HG03571 (cell line): Measurements from ENCODE around the gene LRRC56.
A peak's percentile ranks its signal among the peaks of the same experiment; 100 is the strongest.

Experiments
- ATAC-seq: cut with Tn5 transposase; IDR thresholded peaks from one replicate; pipeline ENCODE4 v1.9.1; 2021; ENCODE audit not compliant: unreplicated experiment

The LRRC56 gene

GRCh38 chr11:556662-557256 lies 19.4 kb downstream of the LRRC56 start:
- ATAC-seq = no peak

DNA sequence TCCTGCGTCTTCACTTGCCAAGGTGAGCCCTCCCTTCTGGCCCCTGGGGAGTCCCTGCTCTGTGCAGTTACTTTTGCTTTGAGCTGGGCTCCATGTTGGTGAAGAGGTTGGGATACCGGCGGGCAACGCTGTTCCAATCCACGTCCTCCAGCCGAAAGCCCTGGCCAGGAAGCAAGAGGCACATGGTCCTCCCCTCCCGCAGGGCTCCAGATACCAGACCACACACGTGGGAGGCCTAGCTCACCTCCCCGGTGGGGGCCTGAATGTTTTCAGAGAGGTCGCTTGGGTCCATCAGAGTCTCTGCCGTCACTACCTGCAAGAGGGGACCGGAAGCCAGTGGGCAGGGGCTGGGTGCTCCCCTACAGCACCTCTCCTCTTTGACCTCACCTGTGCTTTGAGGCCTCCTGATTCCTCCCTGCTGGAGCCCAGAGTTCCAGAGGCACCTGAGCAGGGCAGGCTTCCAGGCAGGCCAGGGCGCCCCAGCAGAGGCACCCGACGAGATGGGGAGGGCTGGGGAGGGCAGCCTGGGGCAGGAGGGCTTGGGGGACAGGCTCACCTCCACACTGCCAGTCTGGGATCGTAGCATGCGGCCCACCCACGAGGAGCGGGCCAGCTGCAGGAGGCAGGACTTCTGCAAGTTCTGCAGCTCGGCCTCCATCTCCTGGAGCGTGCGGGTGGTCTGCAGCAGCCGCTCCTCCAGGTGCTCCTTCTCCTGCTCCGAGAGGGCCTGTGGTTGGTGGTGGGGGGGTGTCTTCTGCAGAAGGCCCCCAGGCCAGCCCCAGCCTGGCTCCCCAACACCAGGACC lies 20.2 kb downstream of the LRRC56 start:
- ATAC-seq = no peak

DNA sequence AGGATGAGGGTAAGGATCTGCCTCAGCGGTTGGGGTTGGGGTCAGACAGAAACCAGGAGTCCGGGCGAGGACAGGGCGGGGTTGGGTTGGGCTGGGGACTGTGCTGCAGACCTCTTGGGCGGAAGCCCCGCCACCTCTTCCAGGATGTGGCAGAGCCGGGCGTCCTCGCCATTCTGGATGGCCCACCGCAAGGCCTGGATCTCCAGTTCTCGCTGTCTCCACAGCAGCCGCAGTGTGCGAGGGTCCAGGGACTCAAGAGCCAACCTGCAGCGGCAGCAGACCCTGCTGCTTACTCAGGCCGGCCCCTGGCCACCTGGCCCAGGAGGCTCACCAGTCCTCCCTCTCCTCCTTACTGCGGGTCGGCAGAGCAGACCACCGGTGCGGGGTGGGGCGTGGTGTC lies 21.2 kb downstream of the LRRC56 start:
- ATAC-seq = no peak

GRCh38 chr11:559020-559620 lies 21.8 kb downstream of the LRRC56 start:
- no peak for ATAC-seq

- ATAC-seq = no peak
Measured at GRCh38 chr11:559712-560304, 22.5 kb downstream of the LRRC56 start.

GRCh38 chr11:560305-561147 lies 23.2 kb downstream of the LRRC56 start, which contains the start of the genes LMNTD2 and RASSF7:
TSS of gene LMNTD2 (minus strand) at chr11:560738. CDS start at chr11:560716, 22 bp downstream.
TSS of gene RASSF7 (plus strand) at chr11:560970. CDS start at chr11:561769, 799 bp downstream.
- ATAC-seq = peak; percentile 75

- peak; percentile 9 for ATAC-seq
Measured at GRCh38 chr11:561148-562003, 24.0 kb downstream of the LRRC56 start.

DNA sequence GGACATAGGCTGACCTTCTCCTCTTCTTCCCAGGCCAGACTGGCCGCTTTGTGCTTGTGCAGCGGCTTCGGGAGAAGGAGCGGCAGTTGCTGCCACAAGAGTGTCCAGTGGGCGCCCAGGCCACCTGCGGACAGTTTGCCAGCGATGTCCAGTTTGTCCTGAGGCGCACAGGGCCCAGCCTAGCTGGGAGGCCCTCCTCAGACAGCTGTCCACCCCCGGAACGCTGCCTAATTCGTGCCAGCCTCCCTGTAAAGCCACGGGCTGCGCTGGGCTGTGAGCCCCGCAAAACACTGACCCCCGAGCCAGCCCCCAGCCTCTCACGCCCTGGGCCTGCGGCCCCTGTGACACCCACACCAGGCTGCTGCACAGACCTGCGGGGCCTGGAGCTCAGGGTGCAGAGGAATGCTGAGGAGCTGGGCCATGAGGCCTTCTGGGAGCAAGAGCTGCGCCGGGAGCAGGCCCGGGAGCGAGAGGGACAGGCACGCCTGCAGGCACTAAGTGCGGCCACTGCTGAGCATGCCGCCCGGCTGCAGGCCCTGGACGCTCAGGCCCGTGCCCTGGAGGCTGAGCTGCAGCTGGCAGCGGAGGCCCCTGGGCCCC lies 24.8 kb downstream of the LRRC56 start:
- ATAC-seq = no peak

DNA sequence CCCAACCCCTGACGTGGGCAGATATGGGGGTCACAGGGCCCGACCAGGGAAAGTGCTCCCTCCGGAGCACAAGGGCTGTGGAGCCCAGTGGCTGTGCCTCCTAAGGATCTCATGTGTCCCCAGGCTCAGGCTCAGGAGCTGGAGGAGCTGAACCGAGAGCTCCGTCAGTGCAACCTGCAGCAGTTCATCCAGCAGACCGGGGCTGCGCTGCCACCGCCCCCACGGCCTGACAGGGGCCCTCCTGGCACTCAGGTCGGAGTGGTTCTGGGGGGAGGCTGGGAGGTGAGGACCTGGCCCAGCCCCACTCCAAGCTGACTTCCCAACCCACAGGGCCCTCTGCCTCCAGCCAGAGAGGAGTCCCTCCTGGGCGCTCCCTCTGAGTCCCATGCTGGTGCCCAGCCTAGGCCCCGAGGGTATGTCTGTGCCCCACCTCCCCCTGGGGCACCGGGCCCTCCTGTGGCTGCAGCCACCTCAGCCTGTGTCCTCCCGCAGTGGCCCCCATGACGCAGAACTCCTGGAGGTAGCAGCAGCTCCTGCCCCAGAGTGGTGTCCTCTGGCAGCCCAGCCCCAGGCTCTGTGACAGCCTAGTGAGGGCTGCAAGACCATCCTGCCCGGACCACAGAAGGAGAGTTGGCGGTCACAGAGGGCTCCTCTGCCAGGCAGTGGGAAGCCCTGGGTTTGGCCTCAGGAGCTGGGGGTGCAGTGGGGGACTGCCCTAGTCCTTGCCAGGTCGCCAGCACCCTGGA lies 25.9 kb downstream of the LRRC56 start:
- no peak for ATAC-seq

DNA sequence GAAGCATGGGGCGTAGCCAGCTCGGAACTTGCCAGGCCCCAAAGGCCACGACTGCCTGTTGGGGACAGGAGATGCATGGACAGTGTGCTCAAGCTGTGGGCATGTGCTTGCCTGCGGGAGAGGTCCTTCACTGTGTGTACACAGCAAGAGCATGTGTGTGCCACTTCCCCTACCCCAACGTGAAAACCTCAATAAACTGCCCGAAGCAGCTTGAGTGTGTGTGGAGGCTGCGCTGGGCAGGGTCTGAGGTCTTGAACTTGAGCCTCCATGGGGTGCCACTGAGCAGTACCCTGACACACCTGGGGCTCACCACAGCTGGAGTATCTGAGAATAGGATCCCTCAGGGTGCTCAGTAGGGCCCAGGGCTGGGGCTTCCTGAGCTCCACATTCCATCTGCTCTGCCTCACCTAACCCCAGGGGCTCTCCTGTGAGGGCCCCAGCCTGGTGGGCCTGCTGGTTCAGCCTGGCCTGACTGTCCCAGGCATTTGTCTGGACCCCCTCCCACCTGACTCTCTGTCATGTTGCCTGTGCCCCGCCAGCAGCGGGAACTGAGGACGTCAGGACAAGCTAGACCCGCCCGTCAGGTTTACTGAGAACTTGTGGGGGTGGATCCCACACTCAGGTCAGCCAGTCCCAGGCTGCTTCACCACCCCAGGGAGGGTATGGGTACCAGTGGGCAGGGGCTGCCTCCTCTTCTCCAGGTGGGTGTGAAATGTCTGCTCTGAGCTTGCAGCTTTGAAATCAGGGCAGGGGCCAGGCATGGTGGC lies 26.7 kb downstream of the LRRC56 start:
- no peak for ATAC-seq

GRCh38 chr11:565921-566509 lies 28.7 kb downstream of the LRRC56 start:
- ATAC-seq = no peak

DNA sequence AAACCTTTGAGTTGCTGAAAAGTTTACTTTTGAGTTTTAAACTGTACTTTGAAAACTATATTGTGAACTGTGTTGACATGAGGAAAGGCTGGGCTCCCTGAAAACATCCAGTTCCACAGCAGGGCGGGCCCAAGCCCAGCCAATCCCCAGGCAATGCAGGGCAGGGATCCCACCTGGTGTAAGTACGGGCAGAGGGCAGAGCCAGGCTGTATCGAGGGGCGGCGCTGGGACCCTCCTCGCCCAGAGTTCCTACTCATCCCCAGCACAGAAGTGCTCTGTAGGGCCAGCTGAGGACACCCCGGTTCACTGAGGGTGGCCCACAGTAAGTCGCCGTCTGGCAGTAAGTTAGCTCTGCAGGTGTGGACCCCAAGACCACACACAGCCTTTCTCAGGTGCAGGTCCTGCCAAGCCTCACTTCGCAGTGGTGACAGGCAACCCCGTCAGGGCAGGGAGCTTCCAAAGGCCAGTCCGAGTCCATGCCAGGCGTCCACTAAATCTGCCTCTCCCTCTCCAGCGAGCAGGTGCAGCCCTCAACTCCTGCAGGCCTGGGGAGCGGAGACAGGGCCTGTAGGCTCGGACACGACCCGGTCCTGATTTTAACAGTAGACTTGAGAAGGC lies 29.8 kb downstream of the LRRC56 start:
- ATAC-seq = no peak

GRCh38 chr11:567629-568292 lies 30.4 kb downstream of the LRRC56 start:
- no peak for ATAC-seq

DNA sequence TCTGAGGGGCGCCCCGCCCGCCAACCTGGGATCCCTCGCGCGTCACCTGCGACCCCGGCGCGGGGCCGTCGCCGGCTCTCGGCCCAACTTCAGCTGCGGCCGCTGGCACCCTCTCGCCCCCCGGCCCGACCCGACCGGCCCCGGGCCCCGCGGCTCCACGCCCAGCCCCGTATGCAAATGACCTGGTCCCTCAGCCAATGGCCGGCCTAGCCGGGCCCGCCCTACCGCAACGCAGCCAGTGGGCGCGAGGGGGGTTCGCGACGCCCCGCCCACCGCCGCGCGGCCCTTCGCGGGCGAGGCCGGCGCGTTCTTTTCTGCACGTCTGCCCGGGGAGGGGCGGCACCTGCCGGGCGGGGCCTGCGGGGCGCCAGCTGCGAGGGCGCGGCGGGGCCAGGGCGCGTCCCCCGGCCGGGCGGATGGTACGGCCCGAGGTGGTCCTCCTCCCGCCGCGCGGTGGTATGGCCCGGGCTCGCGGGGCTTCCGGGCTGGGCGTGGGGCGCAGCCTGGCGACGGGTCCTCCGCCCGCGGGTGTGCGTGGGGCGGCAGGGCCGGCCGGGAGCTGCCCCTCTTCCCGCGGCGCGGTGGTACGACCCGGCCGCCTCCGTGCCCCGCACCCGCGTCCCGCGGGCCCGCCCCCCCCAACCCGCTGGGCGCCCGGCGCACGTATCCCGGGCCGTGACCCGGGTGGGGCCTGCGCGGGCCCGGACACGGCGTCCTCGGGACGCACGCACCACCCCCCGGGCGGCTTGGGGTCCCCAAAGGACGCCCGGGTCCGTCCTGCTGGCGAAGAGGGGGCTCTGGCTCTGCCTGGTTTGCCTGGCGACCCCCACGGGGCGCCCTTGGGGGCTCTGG lies 31.2 kb downstream of the LRRC56 start:
- peak; percentile 76 for ATAC-seq

DNA sequence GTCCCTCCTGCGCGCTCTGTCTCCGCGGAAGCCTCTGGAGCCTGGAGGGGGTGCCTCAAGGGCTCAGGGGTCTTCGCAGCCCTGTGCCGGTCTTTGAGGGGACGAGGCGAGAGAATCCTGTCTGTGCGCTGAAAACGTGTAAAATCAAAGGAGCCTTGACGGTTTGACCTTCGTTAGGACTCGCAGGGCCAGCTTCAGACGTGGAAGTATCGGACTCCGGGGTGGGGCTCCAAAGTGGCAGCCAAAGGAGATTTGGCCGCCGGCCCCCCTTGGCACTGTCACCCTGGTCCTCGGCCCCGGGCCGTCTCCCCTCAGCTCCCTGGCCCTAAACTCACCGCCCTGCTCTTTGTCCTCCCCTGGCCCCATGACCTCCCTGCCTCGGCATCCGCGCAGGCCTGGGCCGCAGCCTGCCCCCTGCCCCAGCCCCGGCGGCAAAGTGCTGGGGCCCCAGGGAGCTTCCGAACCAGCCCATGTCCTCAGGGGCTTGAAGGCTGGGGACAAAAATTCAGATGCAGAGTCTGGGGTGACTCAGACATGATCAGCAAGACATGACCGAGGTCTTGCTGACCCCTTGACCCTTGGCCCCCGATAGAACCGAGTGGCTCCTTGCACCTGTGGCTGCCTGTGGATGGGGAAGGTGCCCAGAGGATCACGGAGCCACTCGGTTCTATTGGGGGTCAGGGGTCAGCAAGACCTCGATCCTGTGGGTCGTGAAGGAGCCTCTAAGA lies 32.0 kb downstream of the LRRC56 start:
- ATAC-seq = no peak
